NCI-H128 (cell line): ENCODE measurements around the gene PCDHB5.
"Not testable (repeated sequence)": the region's sequence is repeated elsewhere in the genome, so short reads cannot be mapped to it uniquely, and the experiment has no call there.

ENCODE experiments used
- DNase-seq: peaks from one replicate; lab custom pipeline; 2025; ENCODE audit not compliant: unreplicated experiment; lab: John Stamatoyannopoulos, UW

Gene PCDHB5

DNA sequence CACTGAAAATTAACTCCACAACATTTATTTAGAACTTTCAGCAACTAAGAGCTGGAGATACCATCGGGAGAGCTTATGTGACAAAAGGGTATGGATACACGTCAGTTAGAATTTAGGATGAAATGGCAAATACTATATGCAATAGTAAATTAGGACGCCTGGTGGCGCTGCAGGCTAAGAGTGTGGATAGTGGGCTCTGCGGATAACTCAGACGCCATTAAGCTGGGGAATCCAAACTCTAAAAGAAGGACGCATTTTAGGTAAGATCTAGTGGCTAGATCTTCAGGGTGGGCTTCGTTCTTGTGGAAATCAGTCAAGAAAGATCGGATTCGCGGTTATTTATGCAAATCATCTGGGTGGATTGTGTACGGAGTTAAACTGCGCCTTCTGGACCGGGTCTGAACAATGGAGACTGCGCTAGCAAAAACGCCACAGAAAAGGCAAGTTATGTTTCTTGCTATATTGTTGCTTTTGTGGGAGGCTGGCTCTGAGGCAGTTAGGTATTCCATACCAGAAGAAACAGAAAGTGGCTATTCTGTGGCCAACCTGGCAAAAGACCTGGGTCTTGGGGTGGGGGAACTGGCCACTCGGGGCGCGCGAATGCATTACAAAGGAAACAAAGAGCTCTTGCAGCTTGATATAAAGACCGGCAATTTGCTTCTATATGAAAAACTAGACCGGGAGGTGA is at the start of gene PCDHB5:
Gene PCDHB5, plus strand, starts transcription at position 177 of the 688 bp plus-strand sequence. Its CDS starts 229 bp downstream, at position 406.
- no peak for DNase-seq

DNA sequence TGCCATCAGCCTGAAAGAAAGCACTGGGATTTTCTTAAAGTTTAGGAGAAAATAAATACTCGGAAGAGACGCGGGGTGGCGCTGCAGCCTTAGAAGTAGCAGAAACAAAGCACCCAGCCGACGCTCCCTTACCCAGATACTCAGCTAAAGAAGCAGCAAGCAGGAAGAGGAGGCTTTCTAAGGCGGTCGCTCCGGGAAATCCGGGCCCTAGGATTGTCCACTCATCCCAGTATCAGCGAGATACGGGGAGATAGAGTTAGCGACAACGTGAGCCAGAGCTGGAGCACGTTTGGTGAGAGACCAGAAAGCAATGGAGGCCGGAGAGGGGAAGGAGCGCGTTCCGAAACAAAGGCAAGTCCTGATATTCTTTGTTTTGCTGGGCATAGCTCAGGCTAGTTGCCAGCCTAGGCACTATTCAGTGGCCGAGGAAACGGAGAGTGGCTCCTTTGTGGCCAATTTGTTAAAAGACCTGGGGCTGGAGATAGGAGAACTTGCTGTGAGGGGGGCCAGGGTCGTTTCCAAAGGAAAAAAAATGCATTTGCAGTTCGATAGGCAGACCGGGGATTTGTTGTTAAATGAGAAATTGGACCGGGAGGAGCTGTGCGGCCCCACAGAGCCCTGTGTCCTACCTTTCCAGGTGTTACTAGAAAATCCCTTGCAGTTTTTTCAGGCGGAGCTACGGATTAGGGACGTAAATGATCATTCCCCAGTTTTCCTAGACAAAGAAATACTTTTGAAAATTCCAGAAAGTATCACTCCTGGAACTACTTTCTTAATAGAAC is 40.3 kb upstream of the PCDHB5 start, which contains the start of gene PCDHB2:
Gene PCDHB2, plus strand, starts transcription at position 135 of the 782 bp plus-strand sequence. Its CDS starts 176 bp downstream, at position 311.
- DNase-seq = peak; percentile 30

DNA sequence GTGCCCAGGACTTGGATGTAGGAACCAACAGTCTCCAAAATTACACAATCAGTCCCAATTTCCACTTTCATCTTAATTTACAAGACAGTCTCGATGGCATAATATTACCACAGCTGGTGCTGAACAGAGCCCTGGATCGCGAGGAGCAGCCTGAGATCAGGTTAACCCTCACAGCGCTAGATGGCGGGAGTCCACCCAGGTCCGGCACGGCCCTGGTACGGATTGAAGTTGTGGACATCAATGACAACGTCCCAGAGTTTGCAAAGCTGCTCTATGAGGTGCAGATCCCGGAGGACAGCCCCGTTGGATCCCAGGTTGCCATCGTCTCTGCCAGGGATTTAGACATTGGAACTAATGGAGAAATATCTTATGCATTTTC is 39.8 kb upstream of the PCDHB5 start:
- no peak for DNase-seq

DNA sequence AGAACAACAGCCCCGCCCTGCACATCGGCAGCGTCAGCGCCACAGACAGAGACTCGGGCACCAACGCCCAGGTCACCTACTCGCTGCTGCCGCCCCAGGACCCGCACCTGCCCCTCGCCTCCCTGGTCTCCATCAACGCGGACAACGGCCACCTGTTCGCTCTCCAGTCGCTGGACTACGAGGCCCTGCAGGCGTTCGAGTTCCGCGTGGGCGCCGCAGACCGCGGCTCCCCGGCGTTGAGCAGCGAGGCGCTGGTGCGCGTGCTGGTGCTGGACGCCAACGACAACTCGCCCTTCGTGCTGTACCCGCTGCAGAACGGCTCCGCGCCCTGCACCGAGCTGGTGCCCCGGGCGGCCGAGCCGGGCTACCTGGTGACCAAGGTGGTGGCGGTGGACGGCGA is 38.8 kb upstream of the PCDHB5 start:
- DNase-seq = not testable (repeated sequence)

DNA sequence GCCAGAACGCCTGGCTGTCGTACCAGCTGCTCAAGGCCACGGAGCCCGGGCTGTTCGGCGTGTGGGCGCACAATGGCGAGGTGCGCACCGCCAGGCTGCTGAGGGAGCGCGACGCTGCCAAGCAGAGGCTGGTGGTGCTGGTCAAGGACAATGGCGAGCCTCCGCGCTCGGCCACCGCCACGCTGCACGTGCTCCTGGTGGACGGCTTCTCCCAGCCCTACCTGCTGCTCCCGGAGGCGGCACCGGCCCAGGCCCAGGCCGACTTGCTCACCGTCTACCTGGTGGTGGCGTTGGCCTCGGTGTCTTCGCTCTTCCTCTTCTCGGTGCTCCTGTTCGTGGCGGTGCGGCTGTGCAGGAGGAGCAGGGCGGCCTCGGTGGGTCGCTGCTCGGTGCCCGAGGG is 38.4 kb upstream of the PCDHB5 start:
- not testable (repeated sequence) for DNase-seq

DNA sequence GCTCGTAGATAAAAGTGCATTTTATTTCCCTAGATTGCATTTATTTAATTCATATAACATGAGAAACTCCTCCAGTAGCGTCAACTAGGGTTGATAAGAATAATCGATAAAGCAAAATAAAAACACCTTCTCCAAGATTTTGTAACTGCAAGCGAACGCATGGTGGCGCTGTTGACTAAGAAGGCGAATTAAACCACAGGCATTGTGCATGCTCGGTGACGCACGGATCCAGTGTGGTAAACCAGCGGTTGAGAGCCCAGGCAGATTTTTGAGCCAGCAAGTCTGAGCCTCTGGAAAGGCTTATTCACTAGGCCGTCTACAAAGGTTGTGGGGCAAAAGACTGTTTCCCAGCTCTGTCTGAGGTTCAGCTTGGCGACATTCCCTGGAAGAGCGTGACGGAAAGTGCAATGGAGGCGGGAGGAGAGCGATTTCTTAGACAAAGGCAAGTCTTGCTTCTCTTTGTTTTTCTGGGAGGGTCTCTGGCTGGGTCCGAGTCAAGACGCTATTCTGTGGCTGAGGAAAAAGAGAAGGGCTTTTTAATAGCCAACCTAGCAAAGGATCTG is 34.7 kb upstream of the PCDHB5 start, which contains the start of gene PCDHB3:
Gene PCDHB3, plus strand, starts transcription at position 231 of the 563 bp plus-strand sequence. Its CDS starts 177 bp downstream, at position 408.
- no peak for DNase-seq

DNA sequence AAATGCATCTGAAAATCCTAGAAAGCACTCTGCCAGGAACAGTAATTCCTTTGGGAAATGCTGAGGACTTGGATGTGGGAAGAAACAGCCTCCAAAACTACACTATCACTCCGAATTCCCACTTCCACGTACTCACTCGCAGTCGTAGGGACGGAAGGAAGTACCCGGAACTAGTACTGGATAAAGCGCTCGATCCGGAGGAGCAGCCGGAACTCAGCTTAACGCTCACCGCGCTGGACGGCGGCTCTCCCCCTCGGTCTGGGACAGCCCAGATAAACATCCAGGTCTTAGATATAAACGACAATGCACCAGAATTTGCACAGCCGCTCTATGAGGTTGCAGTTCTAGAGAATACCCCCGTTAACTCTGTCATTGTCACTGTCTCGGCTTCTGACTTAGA is 33.9 kb upstream of the PCDHB5 start:
- DNase-seq = no peak

DNA sequence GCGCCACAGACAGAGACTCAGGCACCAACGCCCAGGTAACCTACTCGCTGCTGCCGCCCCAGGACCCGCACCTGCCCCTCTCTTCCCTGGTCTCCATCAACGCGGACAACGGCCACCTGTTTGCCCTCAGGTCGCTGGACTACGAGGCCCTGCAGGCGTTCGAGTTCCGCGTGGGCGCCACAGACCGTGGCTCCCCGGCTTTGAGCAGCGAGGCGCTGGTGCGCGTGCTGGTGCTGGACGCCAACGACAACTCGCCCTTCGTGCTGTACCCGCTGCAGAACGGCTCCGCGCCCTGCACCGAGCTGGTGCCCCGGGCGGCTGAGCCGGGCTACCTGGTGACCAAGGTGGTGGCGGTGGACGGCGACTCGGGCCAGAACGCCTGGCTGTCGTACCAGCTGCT is 32.9 kb upstream of the PCDHB5 start:
- not testable (repeated sequence) for DNase-seq

DNA sequence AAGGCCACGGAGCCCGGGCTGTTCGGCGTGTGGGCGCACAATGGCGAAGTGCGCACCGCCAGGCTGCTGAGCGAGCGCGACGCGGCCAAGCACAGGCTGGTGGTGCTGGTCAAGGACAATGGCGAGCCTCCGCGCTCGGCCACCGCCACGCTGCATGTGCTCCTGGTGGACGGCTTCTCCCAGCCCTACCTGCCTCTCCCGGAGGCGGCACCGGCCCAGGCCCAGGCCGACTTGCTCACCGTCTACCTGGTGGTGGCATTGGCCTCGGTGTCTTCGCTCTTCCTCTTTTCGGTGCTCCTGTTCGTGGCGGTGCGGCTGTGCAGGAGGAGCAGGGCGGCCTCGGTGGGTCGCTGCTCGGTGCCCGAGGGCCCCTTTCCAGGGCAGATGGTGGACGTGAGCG is 32.5 kb upstream of the PCDHB5 start:
- DNase-seq = not testable (repeated sequence)

DNA sequence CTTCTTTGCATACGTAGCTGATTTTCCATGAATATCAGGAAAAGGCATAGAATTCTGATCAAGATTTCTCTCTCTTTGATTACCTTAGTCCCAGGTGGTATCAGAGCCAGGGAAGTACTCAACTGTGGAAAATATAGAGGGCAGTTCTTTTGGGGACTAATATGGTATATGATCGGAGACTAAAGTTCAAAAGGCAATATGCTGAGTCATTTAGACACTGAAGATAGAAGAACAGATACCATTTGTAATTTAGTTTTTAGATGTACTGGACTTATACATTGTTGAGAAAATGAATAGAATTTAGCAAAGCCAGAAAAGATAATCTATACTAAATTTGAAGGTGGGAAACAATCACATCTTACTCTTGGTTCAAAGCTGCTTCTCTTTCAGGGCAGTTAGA is 29.7 kb upstream of the PCDHB5 start:
- no peak for DNase-seq

DNA sequence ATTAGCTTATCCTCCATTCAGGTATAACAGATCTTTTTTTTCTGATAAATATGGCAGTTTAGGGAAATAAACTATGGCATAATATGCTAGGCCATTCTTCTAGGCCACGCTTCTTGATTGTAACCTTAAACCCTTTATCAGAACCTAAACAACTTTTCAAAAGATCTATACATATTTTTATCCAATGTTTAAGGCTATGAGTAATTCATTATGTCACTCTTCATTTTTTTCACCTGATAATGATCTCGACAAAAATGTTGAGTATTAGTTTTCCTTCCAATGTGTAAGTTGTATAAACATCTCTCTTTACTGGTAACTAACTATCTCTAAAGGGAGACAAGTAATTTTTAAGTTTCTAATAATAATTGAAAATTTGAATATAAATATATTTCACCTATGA is 15.8 kb upstream of the PCDHB5 start:
- no peak for DNase-seq

DNA sequence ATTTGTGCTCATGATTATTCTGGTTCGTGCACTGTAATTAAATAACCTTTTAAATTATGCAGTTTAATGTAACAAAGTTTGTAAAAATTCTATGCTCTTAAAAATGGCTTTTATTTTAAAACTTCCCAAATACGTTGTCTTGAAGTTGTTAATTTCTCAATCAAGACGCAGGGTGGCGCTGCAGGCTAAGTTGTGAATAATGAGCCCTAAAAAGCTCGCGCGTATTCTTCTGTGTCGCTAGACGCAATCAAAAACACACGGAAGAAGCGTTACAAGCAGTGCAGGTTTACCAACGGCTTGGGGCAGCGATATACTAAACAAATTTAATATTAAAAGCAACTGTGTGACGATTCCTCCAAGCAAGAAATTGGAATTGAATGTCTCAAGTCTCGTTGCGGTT is 13.4 kb upstream of the PCDHB5 start, which contains the start of gene PCDHB4:
Gene PCDHB4, plus strand, starts transcription at position 256 of the 400 bp plus-strand sequence. CDS start 181 bp downstream, outside the sequence.
- no peak for DNase-seq

DNA sequence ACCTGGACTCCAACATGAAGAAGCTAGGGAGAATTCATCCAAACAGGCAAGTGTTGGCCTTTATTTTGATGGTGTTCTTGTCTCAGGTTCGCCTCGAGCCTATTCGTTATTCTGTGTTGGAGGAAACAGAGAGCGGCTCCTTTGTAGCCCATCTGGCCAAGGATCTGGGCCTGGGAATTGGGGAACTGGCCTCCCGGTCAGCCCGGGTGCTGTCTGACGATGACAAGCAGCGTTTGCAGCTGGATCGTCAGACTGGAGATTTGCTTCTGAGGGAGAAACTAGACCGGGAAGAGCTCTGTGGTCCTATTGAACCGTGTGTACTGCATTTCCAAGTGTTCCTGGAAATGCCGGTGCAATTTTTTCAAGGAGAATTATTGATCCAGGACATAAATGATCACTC is 13.0 kb upstream of the PCDHB5 start:
- no peak for DNase-seq

DNA sequence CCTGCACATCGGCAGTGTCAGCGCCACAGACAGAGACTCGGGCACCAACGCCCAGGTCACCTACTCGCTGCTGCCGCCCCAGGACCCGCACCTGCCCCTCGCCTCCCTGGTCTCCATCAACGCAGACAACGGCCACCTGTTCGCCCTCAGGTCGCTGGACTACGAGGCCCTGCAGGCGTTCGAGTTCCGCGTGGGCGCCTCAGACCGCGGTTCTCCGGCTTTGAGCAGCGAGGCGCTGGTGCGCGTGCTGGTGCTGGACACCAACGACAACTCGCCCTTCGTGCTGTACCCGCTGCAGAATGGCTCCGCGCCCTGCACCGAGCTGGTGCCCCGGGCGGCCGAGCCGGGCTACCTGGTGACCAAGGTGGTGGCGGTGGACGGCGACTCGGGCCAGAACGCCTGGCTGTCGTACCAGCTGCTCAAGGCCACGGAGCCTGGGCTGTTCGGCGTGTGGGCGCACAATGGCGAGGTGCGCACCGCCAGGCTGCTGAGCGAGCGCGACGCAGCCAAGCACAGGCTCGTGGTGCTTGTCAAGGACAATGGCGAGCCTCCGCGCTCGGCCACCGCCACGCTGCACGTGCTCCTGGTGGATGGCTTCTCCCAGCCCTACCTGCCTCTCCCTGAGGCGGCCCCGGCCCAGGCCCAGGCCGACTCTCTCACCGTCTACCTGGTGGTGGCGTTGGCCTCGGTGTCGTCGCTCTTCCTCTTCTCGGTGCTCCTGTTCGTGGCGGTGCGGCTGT is 11.4 kb upstream of the PCDHB5 start:
- not testable (repeated sequence) for DNase-seq

DNA sequence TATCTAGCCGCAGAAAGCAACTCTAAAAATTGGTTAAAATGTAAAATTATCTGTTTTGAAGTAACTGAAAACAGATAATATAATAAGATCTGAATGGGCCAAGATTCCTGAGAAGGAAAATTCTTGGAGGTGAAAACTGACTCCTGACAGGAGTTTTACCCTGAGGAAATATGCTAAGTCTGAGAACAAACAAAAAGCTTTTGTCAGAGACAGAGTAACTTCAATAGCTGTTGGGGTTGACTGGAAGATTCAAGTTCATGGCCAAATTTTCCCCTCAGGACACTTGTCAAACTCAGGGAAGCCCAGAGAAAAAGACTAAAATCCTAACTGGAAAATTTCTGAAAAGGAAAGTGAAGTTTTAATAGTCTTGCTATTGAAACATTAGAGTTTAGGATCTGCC is 7.7 kb upstream of the PCDHB5 start:
- no peak for DNase-seq

DNA sequence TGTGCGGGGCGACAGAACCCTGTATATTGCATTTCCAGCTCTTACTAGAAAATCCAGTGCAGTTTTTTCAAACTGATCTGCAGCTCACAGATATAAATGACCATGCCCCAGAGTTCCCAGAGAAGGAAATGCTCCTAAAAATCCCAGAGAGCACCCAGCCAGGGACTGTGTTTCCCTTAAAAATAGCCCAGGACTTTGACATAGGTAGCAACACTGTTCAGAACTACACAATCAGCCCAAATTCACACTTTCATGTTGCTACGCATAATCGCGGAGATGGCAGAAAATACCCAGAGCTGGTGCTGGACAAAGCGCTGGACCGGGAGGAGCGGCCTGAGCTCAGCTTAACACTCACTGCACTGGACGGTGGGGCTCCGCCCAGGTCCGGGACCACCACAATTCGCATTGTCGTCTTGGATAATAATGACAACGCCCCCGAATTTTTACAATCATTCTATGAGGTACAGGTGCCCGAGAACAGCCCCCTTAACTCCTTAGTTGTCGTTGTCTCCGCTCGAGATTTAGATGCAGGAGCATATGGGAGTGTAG is 786 bp downstream of the PCDHB5 start:
- DNase-seq = no peak

DNA sequence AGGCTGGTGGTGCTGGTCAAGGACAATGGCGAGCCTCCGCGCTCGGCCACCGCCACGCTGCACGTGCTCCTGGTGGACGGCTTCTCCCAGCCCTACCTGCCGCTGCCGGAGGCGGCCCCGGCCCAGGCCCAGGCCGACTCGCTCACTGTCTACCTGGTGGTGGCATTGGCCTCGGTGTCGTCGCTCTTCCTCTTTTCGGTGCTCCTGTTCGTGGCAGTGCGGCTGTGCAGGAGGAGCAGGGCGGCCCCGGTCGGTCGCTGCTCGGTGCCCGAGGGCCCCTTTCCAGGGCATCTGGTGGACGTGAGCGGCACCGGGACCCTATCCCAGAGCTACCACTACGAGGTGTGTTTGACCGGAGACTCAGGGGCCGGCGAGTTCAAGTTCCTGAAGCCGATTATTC is 2.3 kb downstream of the PCDHB5 start:
- not testable (repeated sequence) for DNase-seq

DNA sequence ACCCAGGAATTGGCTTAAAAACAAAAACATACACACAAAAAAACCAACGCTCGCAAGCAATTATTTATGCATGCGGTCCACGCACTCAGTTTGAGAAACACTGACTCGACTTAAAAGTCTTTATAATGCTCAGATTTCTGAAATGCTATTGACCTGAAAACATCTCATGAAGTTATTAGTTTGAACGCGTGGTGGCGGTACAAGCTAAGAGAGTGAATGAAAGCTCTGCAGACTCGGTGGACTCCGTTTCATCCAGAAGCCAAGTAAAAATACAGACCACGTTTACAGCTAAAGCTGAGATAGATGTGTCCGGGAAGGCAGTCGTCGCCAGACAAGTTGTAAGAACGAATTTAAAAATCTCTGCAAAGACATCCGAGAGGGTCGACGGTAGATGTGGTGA is 14.8 kb downstream of the PCDHB5 start, which contains the start of gene PCDHB6:
Gene PCDHB6, plus strand, starts transcription at position 246 of the 400 bp plus-strand sequence. CDS start 201 bp downstream, outside the sequence.
- no peak for DNase-seq

DNA sequence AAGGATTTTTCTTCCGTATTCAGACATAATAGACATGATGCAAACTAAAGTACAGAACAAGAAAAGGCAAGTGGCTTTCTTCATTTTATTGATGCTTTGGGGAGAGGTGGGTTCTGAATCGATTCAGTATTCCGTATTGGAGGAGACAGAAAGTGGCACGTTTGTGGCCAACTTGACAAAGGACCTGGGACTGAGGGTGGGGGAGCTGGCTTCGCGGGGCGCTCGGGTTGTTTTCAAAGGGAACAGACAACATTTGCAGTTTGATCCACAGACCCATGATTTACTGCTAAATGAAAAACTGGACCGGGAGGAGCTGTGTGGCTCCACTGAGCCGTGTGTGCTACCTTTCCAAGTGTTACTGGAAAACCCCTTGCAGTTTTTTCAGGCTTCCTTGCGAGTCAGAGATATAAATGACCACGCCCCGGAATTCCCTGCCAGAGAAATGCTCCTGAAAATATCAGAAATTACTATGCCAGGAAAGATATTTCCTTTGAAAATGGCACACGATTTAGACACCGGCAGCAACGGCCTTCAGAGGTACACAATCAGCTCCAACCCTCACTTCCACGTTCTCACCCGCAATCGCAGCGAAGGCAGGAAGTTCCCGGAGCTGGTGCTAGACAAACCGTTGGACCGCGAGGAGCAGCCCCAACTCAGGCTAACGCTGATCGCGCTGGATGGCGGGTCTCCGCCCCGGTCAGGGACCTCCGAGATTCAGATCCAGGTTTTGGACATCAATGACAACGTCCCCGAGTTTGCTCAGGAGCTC is 15.4 kb downstream of the PCDHB5 start:
- DNase-seq = no peak

DNA sequence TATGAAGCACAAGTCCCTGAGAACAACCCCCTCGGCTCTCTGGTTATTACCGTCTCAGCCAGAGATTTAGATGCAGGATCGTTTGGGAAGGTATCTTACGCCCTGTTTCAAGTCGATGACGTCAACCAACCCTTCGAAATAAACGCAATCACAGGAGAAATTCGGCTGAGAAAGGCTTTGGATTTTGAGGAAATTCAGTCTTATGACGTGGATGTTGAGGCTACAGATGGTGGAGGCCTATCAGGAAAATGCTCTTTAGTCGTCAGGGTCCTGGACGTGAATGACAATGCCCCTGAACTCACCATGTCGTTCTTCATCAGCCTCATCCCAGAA is 16.0 kb downstream of the PCDHB5 start:
- no peak for DNase-seq
